Ovary (tissue), 9 donors: Measurements from ENCODE around the gene ELF3. TPM values are rescaled to one million over a fixed set of nuclear protein-coding genes. Genes with fewer than 3 reads are reported as not detected.

Source experiments
- DNase-seq, 5 donors: peaks; one replicate each; pipeline ENCODE4 v3.0.0-alpha.2; 2019 to 2020
- H3K27ac ChIP-seq, 2 donors: fragments of 200-600 bp; one replicate each; pipeline versions ENCODE4 v1.5.1 to v1.8.0; 2019 to 2022
- H3K27me3 ChIP-seq: fragments of 200-600 bp; one replicate; pipeline ENCODE4 v1.8.0; 2022
- H3K36me3 ChIP-seq: fragments of 200-600 bp; sonication (generic); one replicate; pipeline ENCODE4 v1.5.1; 2019
- H3K4me1 ChIP-seq: one replicate; pipeline ENCODE4 v1.8.1; 2013; ENCODE audit warnings: mild to moderate bottlenecking, moderate library complexity; ENCODE audit not compliant: insufficient read depth
- H3K4me3 ChIP-seq: fragments of 200-600 bp; sonication (generic); one replicate; pipeline ENCODE4 v1.5.1; 2017
- H3K9me3 ChIP-seq, 2 donors: fragments of 200-600 bp in 1 of 2; sonication (generic) in 1 of 2; one replicate each; pipeline versions ENCODE4 v1.5.1 to v1.8.1; 2013 to 2019; ENCODE audit warnings: mild to moderate bottlenecking in 1 of 2, moderate library complexity in 1 of 2
- CTCF ChIP-seq, 3 donors: fragments of 450-650 bp in 2 of 3; fragments of 200-600 bp in 1 of 3; IDR thresholded peaks; one replicate each; pipeline versions ENCODE4 v1.5.1 to v1.8.0; 2016 to 2022; ENCODE audit warnings: antibody characterized with exemption in 3 of 3, mild to moderate bottlenecking in 1 of 3
- EP300 ChIP-seq: sonication (generic); formaldehyde crosslinking; IDR thresholded peaks from one replicate; pipeline ENCODE4 v1.6.1; 2017; ENCODE audit warnings: antibody characterized with exemption
- POLR2A ChIP-seq: fragments of 450-650 bp; IDR thresholded peaks from one replicate; pipeline ENCODE4 v1.6.1; 2017; ENCODE audit warnings: antibody characterized with exemption, mild to moderate bottlenecking, moderate library complexity
- WGBS, 3 donors: extraction: QIAGEN DNeasy Blood & Tissue Kit in 1 of 3; methylation state at CpG; one replicate each; pipeline versions ENCODE4 v1.1.5 to v1.1.7; 2013 to 2017; 5-methylcytosine and 5-hydroxymethylcytosine counted together
- intact Hi-C, 4 donors: fragments of 100-400 bp; cut with DNase I; formaldehyde crosslinking; loops; one replicate each; pipeline versions ENCODE4 v1.11.0 to v1.15.1; 2022 to 2023
- polyA plus RNA-seq, 2 donors: library from polyadenylated mRNA; stranded (reverse); fragments of 200-250 nt in 1 of 2; fragments of 350-450 nt in 1 of 2; fragmentation: Illumina TruSeq in 1 of 2; extraction: RNeasy Lipid Tissue Mini Kit (QIAGEN cat#74804) in 1 of 2; gene quantifications; one replicate each; pipeline ENCODE4 v1.2.3, GENCODE V29; 2013 to 2014
- total RNA-seq, 7 donors: library from RNA; depleted of rRNA in 2 of 7; stranded (reverse); fragments of >200 nt in 2 of 7; fragmentation: NEBNext Ultra II Directional in 3 of 7; extraction: Animal tissue kit (Norgen Biotek cat#: 25700) in 3 of 7; gene quantifications; one replicate each; pipeline versions ENCODE4 v1.1.0 to v1.2.4, GENCODE V29; 2016 to 2023
- donor health status: DM: no; HTN: no; CAD: no; lungs with moderate emphysema.
- donor health status: DM: no; HTN: no; CAD: no.
- donor health status: Bipolar disorder and iron deficiency.
- donor health status: DM: yes; HTN: yes; CAD: no.
- donor health status: DM: no; HTN: no; CAD: no.
- donor health status: DM: yes; HTN: yes; CAD: no.

Gene ELF3
- total and polyA plus RNA-seq, 9 donors = 0.05 to 1,154 (median 3.8) TPM

GRCh38 chr1:202009326-202010179 lies 834 bp upstream of the ELF3 start:
- Histone ChIP-seq H3K27ac (peak overlapping the region in 1 of 2 donors; percentile 65), H3K4me1 (no peaks in the 10 kb centered on the region), H3K27me3 (no peaks in the 10 kb centered on the region), H3K9me3 (no peaks in the 10 kb centered on the region), H3K4me3 (no peak overlapping the region), H3K36me3 (no peaks in the 10 kb centered on the region)
- intact Hi-C loops = loop anchor here (2.0 to 10.0 kb wide), 6 partner anchors 108 to 305 kb away; partner anchors contain the start of gene GPR37L1 (in 2 of the 4)
- TF ChIP-seq POLR2A = no peak
- peak; percentile 81 to 86 (median 84) for TF ChIP-seq CTCF (IDR thresholded peaks at IDR 0.05)
- 17 to 26% (median 17%) methylated on average over 11 of the region's 11 CpGs for WGBS, 3 donors
- peak; percentile 77 to 86 (median 79) for DNase-seq

GRCh38 chr1:202011994-202012393 lies 1.6 kb downstream of the ELF3 start:
- no peaks in the 10 kb centered on the region for H3K27me3 ChIP-seq
- intact Hi-C loops = loop anchor here (2.0 to 5.0 kb wide), 4 partner anchors 105 to 123 kb away; partner anchors contain the start of gene GPR37L1 (in 1 of the 4)
- no peak for DNase-seq
- 90 to 92% (median 91%) methylated on average over 10 to 11 of the region's 11 CpGs for WGBS, 3 donors
- no peaks in the 10 kb centered on the region for H3K36me3 ChIP-seq
- H3K9me3 ChIP-seq = no peaks in the 10 kb centered on the region
- peaks cover 1% of the 10 kb centered on the region for H3K4me1 ChIP-seq
- peak overlapping the region; percentile 18 for H3K4me3 ChIP-seq
- TF ChIP-seq POLR2A (no peak), CTCF (IDR thresholded peaks at IDR 0.05) (no peak), EP300 (no peak)
- no peak overlapping the region for H3K27ac ChIP-seq

GRCh38 chr1:202012544-202013478 lies 2.4 kb downstream of the ELF3 start:
- no peak for DNase-seq
- TF ChIP-seq POLR2A (no peak), CTCF (IDR thresholded peaks at IDR 0.05) (no peak), EP300 (no peak)
- H3K4me1 ChIP-seq = peaks cover 1% of the 10 kb centered on the region
- H3K4me3 ChIP-seq = peak overlapping the region; percentile 18
- no peaks in the 10 kb centered on the region for H3K36me3 ChIP-seq
- WGBS, 3 donors = 84 to 87% (median 85%) methylated on average over 35 of the region's 35 CpGs
- no peaks in the 10 kb centered on the region for H3K9me3 ChIP-seq
- H3K27ac ChIP-seq = no peak overlapping the region
- H3K27me3 ChIP-seq = no peaks in the 10 kb centered on the region
- intact Hi-C loops = loop anchor here in 3 of 4 donors (5.0 kb wide), 3 partner anchors 104 to 119 kb away; partner anchors contain the start of gene GPR37L1 (in 1 of the 3)

- no peaks in the 10 kb centered on the region for H3K36me3 ChIP-seq
- no peaks in the 10 kb centered on the region for H3K9me3 ChIP-seq
- no peak overlapping the region for H3K27ac ChIP-seq
- TF ChIP-seq EP300 (no peak), CTCF (IDR thresholded peaks at IDR 0.05) (no peak), POLR2A (no peak)
- no peaks in the 10 kb centered on the region for H3K27me3 ChIP-seq
- DNase-seq = no peak
- WGBS, 3 donors = 92 to 94% (median 93%) methylated on average over 12 of the region's 12 CpGs
- intact Hi-C loops = loop anchor here in 3 of 4 donors (5.0 kb wide), 3 partner anchors 104 to 119 kb away; partner anchors contain the start of gene GPR37L1 (in 1 of the 3)
- peaks cover 1% of the 10 kb centered on the region for H3K4me1 ChIP-seq
- H3K4me3 ChIP-seq = peak overlapping the region; percentile 12
These were observed 3.2 kb downstream of the ELF3 start for GRCh38 chr1:202013603-202014002.
